GM13977 (cell line): ENCODE measurements around the gene PM20D1.

Experiments
- DNase-seq: peaks from one replicate; pipeline ENCODE4 v3.0.0; 2012; ENCODE audit warnings: low spot score
- in situ Hi-C: fragments of 300-500 bp; cut with MboI; formaldehyde crosslinking; loops from one replicate; pipeline ENCODE4 v1.12.0; 2022; ENCODE audit warnings: low sequenced_read_pairs, low pct_unique_long_range_greater_than_20kb, mixed read lengths, inconsistent platforms; ENCODE audit not compliant: unreplicated experiment
- TF ChIP-seq, protein P1 (sequence below): IDR thresholded peaks from 2 replicates; pipeline ENCODE4 v1.5.1; 2012; ENCODE audit warnings: mild to moderate bottlenecking, control low read depth; ENCODE audit not compliant: insufficient read depth; ENCODE audit errors: extremely low read depth, missing control alignments

Gene PM20D1

DNA sequence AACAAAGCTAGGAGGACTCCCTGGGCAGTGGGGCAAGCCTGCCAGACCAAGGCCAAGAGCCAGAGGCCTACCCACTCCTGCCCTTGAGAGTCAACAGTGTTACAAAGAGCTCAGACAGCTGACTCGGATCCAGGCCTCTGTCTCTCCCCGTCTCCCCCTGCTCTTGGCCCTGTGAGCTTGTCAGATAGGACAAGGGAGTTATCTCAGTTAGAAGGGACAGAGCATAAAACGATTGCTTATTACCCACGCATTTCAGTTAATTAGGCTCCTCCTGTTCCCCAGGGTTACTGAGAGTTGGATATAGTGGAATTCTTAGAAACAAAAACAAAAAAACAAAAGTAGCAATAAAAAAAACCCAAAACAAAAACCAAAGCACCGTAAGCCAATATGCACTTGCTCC is 38.3 kb downstream of the PM20D1 start:
- DNase-seq, result no peak
- TF ChIP-seq, protein P1, sequence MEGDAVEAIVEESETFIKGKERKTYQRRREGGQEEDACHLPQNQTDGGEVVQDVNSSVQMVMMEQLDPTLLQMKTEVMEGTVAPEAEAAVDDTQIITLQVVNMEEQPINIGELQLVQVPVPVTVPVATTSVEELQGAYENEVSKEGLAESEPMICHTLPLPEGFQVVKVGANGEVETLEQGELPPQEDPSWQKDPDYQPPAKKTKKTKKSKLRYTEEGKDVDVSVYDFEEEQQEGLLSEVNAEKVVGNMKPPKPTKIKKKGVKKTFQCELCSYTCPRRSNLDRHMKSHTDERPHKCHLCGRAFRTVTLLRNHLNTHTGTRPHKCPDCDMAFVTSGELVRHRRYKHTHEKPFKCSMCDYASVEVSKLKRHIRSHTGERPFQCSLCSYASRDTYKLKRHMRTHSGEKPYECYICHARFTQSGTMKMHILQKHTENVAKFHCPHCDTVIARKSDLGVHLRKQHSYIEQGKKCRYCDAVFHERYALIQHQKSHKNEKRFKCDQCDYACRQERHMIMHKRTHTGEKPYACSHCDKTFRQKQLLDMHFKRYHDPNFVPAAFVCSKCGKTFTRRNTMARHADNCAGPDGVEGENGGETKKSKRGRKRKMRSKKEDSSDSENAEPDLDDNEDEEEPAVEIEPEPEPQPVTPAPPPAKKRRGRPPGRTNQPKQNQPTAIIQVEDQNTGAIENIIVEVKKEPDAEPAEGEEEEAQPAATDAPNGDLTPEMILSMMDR, result no peak
- in situ Hi-C loops, result no loop called here

DNA sequence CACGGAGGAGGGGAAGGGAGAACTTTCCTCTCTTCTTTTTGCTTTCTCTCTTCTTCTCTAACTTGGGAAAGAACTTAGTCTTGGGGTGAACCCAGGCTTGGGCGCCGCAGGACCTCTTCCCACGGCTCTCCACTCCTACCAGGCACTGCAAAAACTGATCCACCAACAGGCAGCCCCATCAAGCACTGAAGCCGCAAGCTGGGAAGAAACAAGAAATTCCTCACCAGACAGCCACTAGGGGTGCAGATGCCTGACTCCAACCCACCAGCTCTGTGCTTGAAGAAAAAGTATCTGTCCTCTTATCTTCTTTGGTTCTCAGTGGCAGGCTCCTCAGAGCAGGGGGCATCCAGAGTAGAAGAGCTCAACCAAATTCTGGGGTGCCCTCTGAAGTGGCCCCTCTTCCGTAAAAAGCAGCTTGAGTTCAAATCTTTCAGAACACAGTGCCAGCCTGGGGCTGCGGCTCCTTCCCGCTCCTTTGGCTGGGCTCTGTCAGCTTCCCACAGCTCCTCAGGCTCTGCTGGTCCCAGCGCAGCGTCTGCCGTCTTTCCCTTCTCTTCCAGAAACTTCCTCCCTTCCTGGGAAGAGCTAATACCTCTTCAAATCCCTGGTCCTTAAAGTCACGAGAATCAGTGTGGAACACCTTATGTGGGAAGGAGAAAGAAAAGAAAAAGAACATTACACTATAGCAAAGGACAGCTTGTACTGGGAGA is 39.3 kb downstream of the PM20D1 start:
- in situ Hi-C loops, result no loop called here
- no peak for DNase-seq
- TF ChIP-seq, protein P1, result no peak

DNA sequence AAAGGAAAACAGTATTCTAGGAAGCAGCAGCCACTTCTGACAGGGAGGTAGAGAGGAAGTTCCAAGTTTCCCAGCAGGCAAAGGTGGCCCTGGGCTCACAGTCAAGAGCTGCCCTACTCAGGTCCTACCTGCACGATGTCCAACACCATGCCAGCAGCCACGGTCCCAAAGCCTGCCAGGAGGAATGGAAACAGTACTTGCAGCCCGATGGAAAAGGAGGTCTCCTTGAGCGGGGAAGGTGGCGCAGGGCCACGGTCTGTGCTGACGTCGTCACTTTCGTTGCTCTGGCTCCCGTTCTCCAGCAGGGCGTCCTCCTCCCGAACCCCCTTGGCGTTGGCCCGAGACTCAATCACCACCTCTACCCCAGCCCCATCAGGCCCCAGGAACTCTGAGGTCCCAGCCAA is 40.0 kb downstream of the PM20D1 start:
- no peak for DNase-seq
- in situ Hi-C loops, result no loop called here
- TF ChIP-seq, protein P1, result no peak

GRCh38 chr1:205809469-205809868 is 40.5 kb downstream of the PM20D1 start:
- in situ Hi-C loops, result no loop called here
- DNase-seq, result no peak
- TF ChIP-seq, protein P1, result no peak

- TF ChIP-seq, protein P1, result no peak
- in situ Hi-C loops, result no loop called here
- DNase-seq, result no peak
These were observed 44.7 kb downstream of the PM20D1 start for GRCh38 chr1:205805082-205805711.

- TF ChIP-seq, protein P1, result no peak
- in situ Hi-C loops, result no loop called here
- no peak for DNase-seq
These were observed 45.3 kb downstream of the PM20D1 start for GRCh38 chr1:205804605-205805004.
